ENCODE data around the gene AMBP. TPM values are rescaled to one million over a fixed set of nuclear protein-coding genes. Genes with fewer than 3 reads are reported as not detected.

The AMBP gene
- total and polyA plus RNA-seq, 2 of the 13 experiments (the other 11 are each of a cell fraction or from before 2014, with no cell fraction given): 1,510 to 2,580 TPM

- no peak for TF ChIP-seq HES4 (CRISPR knock-in tag; IDR thresholded peaks at IDR 0.05; ENCODE audit: borderline replicate concordance)
- TF ChIP-seq PLRG1 (conservative IDR thresholded peaks at IDR 0.05): no peak
- TF ChIP-seq CCAR2 (optimal IDR thresholded peaks at IDR 0.05; ENCODE audit: low read depth, low read length): peak; percentile 50
- peak; percentile 66; the same call in 1 of the 2 replicates for TF ChIP-seq ZNF710 (CRISPR knock-in tag; IDR thresholded peaks at IDR 0.05; ENCODE audit: borderline replicate concordance)
- TF ChIP-seq CHD2 (IDR thresholded peaks at IDR 0.05; ENCODE audit: low read depth, low read length): 0 out of 2 replicates have a peak, but pooled peaks have one; percentile 38
- no peak for TF ChIP-seq ZNF225 (CRISPR knock-in tag; IDR thresholded peaks at IDR 0.05)
- TF ChIP-seq ZNF687 (CRISPR knock-in tag; IDR thresholded peaks at IDR 0.05): peak; percentile 92
- TF ChIP-seq ZFP1 (CRISPR knock-in tag; IDR thresholded peaks at IDR 0.05): peak; percentile 85
- TF ChIP-seq HINFP (CRISPR knock-in tag; IDR thresholded peaks at IDR 0.05; ENCODE audit: low read depth): peak; percentile 51; the same call in 1 of the 2 replicates
- TF ChIP-seq STAT5B (CRISPR knock-in tag; IDR thresholded peaks at IDR 0.05): 0 out of 2 replicates have a peak, but pooled peaks have one; percentile 33
- no peak for TF ChIP-seq ZNF24 (IDR thresholded peaks at IDR 0.05)
- TF ChIP-seq ZBTB3 (CRISPR knock-in tag; IDR thresholded peaks at IDR 0.05; ENCODE audit: borderline replicate concordance, low read depth): no peak
- no peak for TF ChIP-seq MBD4 (IDR thresholded peaks at IDR 0.05; ENCODE audit: borderline replicate concordance, low read length)
- peak; percentile 75; the same call in 1 of the 2 replicates for TF ChIP-seq ZFP91 (CRISPR knock-in tag; IDR thresholded peaks at IDR 0.05; ENCODE audit: borderline replicate concordance)
- no peak for TF ChIP-seq ZNF34 (CRISPR knock-in tag; IDR thresholded peaks at IDR 0.05; ENCODE audit: borderline replicate concordance)
- peak; percentile 57; the same call in 1 of the 2 replicates for TF ChIP-seq TAF1 (CRISPR knock-in tag; IDR thresholded peaks at IDR 0.05)
- no peak for TF ChIP-seq NFE2L2 (IDR thresholded peaks at IDR 0.05; ENCODE audit: low read length)
Observed at GRCh38 chr9:114117996-114118830, 40.1 kb upstream of the AMBP start (continued).
